HCT116 (cell line): ENCODE results near the gene CRACDL. TPM values are rescaled to one million over a fixed set of nuclear protein-coding genes. Genes with fewer than 3 reads are reported as not detected.

Source experiments
- ATAC-seq: fragments of 200-7000 bp; cut with Tn5 transposase; 2 replicates; pipeline ENCODE4 v1.9.1; 2020; ENCODE audit warnings: mild to moderate bottlenecking, moderate library complexity
- BruUV-seq: library from RNA; stranded (reverse); fragments of 400-500 nt; replicated peaks from 2 replicates; lab custom pipeline; 2021; lab: Mats Ljungman, UMichigan
- CTCF ChIA-PET: fragments of 300-600 bp; sonication (Branson Sonifier 250); formaldehyde crosslinking; loops from one replicate; lab custom pipeline; 2021; ENCODE audit warnings: antibody characterized with exemption; lab: Charles Lee
- POLR2A ChIA-PET: fragments of 300-600, 350-600 bp; sonication (Branson Sonifier 250); formaldehyde crosslinking; loops from one replicate; lab custom pipeline; 2021; ENCODE audit warnings: antibody characterized with exemption; lab: Charles Lee
- RAD21 ChIA-PET, 2 experiments: fragments of 300-600 bp; sonication (Branson Sonifier 250); formaldehyde crosslinking; loops; one replicate each; lab custom pipeline; 2023; ENCODE audit warnings: low total read pairs in 2 of 2; ENCODE audit not compliant: uncharacterized antibody in 2 of 2, unreplicated experiment in 2 of 2, low non-redundant PET in 1 of 2; lab: Charles Lee
- DNase-seq: peaks from one replicate; pipeline ENCODE4 v3.0.0-alpha.2; 2010; ENCODE audit warnings: low read depth, low spot score
- H2AFZ ChIP-seq: fragments of 200-600 bp; shearing (Covaris generic), sonication (generic); 2 replicates; pipeline ENCODE4 v1.6.1; 2017; ENCODE audit warnings: low read depth, mixed run types, mixed read lengths, antibody characterized with exemption, low read length; ENCODE audit not compliant: poor library complexity, severe bottlenecking
- H3K27ac ChIP-seq: 2 replicates; pipeline ENCODE4 v1.5.1; 2012; ENCODE audit warnings: low read depth, low read length
- H3K27me3 ChIP-seq: fragments of 200-600 bp; sonication (generic); 2 replicates; pipeline ENCODE4 v1.6.1; 2016; ENCODE audit warnings: mixed run types, low read length, mixed read lengths; ENCODE audit not compliant: insufficient read depth
- H3K36me3 ChIP-seq, 2 experiments: fragments of 200-500 bp in 1 of 2; fragments of 200-600 bp in 1 of 2; sonication (Bioruptor generic) in 1 of 2; sonication (generic) in 1 of 2; 2 replicates each; pipeline versions ENCODE4 v1.5.1 to v1.6.1; 2014 to 2016; ENCODE audit warnings: low read length in 2 of 2, inconsistent platforms in 1 of 2, mixed read lengths in 1 of 2, mixed run types in 1 of 2; ENCODE audit not compliant: insufficient read depth in 2 of 2, control insufficient read depth in 1 of 2
- H3K4me1 ChIP-seq, 2 experiments: fragments of 200-600 bp in 1 of 2; sonication (generic) in 1 of 2; 2 replicates each; pipeline versions ENCODE4 v1.5.1 to v1.6.1; 2012 to 2017; ENCODE audit warnings: low read length in 2 of 2, inconsistent platforms in 1 of 2, mild to moderate bottlenecking in 1 of 2, mixed read lengths in 1 of 2, mixed run types in 1 of 2, moderate library complexity in 1 of 2; ENCODE audit not compliant: insufficient read depth in 2 of 2, control insufficient read depth in 1 of 2
- H3K4me2 ChIP-seq: fragments of 200-600 bp; sonication (generic); 2 replicates; pipeline ENCODE4 v1.6.1; 2017; ENCODE audit warnings: mixed run types, low read length, mixed read lengths
- H3K4me3 ChIP-seq, 2 experiments: fragments of 200-600 bp in 1 of 2; sonication (generic) in 1 of 2; replicated peaks in 1 of 2; 2 replicates each; pipeline ENCODE4 v1.5.1; 2011 to 2016; ENCODE audit warnings: low read length in 2 of 2, control low read depth in 1 of 2, low read depth in 1 of 2, mild to moderate bottlenecking in 1 of 2, mixed read lengths in 1 of 2, mixed run types in 1 of 2
- H3K79me2 ChIP-seq: fragments of 200-600 bp; sonication (generic); 2 replicates; pipeline ENCODE4 v1.6.1; 2017; ENCODE audit warnings: mild to moderate bottlenecking, mixed run types, low read length, moderate library complexity, mixed read lengths; ENCODE audit not compliant: insufficient read depth
- H3K9ac ChIP-seq: fragments of 200-600 bp; sonication (generic); 2 replicates; pipeline ENCODE4 v1.6.1; 2016; ENCODE audit warnings: low read length, mixed read lengths
- H3K9me2 ChIP-seq: fragments of 200-600 bp; sonication (generic), shearing (Covaris generic); 2 replicates; pipeline ENCODE4 v1.6.1; 2017; ENCODE audit warnings: mixed run types, mild to moderate bottlenecking, moderate library complexity; ENCODE audit not compliant: insufficient read depth
- H3K9me3 ChIP-seq, 2 experiments: fragments of 200-500 bp in 1 of 2; fragments of 200-600 bp in 1 of 2; sonication (Bioruptor generic) in 1 of 2; sonication (generic) in 1 of 2; 2 replicates each; pipeline ENCODE4 v1.6.1; 2014 to 2017; ENCODE audit warnings: low read length in 2 of 2, mixed read lengths in 2 of 2, inconsistent platforms in 1 of 2, low read depth in 1 of 2, mild to moderate bottlenecking in 1 of 2, mixed run types in 1 of 2, moderate library complexity in 1 of 2; ENCODE audit not compliant: control insufficient read depth in 1 of 2, insufficient read depth in 1 of 2
- H4K20me1 ChIP-seq: fragments of 200-600 bp; sonication (generic), shearing (Covaris generic); 2 replicates; pipeline ENCODE4 v1.6.1; 2017; ENCODE audit warnings: mixed run types, mild to moderate bottlenecking, moderate library complexity; ENCODE audit not compliant: insufficient read depth
- CTCF ChIP-seq, 3 experiments: fragments of 200-600 bp in 1 of 3; sonication (generic) in 1 of 3; IDR thresholded peaks in 2 of 3; conservative IDR thresholded peaks in 1 of 3; 2 replicates each; pipeline ENCODE4 v1.5.1; 2012 to 2017; ENCODE audit warnings: low read depth in 2 of 3, low read length in 2 of 3, antibody characterized with exemption in 1 of 3, borderline replicate concordance in 1 of 3, control low read depth in 1 of 3, mild to moderate bottlenecking in 1 of 3, mixed read lengths in 1 of 3, mixed run types in 1 of 3, moderate library complexity in 1 of 3; ENCODE audit not compliant: insufficient read depth in 1 of 3
- ELF1 ChIP-seq: IDR thresholded peaks from 2 replicates; pipeline ENCODE4 v1.6.1; 2012; ENCODE audit warnings: low read depth, borderline replicate concordance
- FOSL1 ChIP-seq: IDR thresholded peaks from 2 replicates; pipeline ENCODE4 v1.6.1; 2012; ENCODE audit warnings: low read depth
- JUND ChIP-seq: IDR thresholded peaks from 2 replicates; pipeline ENCODE4 v1.6.1; 2012
- MAX ChIP-seq: IDR thresholded peaks from 2 replicates; pipeline ENCODE4 v1.6.1; 2012
- SIN3A ChIP-seq: IDR thresholded peaks from 2 replicates; pipeline ENCODE4 v1.6.1; 2012; ENCODE audit warnings: low read depth
- SRF ChIP-seq: IDR thresholded peaks from 2 replicates; pipeline ENCODE4 v1.6.1; 2012; ENCODE audit warnings: low read depth
- TCF7L2 ChIP-seq: IDR thresholded peaks from 2 replicates; pipeline ENCODE4 v1.7.0; 2011; ENCODE audit warnings: borderline replicate concordance, inconsistent platforms; ENCODE audit not compliant: insufficient read depth, insufficient read length; ENCODE audit errors: extremely low read depth
- ZBTB33 ChIP-seq: IDR thresholded peaks from 2 replicates; pipeline ENCODE4 v1.6.1; 2011; ENCODE audit warnings: mild to moderate bottlenecking, low read length, moderate library complexity; ENCODE audit not compliant: insufficient replicate concordance; ENCODE audit errors: extremely low read depth
- ZNF274 ChIP-seq: fragments of 200-500 bp; sonication (Bioruptor generic); IDR thresholded peaks from 2 replicates; pipeline ENCODE4 v1.6.1; 2014; ENCODE audit warnings: mild to moderate bottlenecking, low read depth, low read length, inconsistent platforms
- intact Hi-C: fragments of 100-400 bp; cut with micrococcal nuclease; formaldehyde crosslinking; loops from 2 replicates; pipeline ENCODE4 v1.10.0; 2022
- total RNA-seq: library from RNA; stranded (reverse); gene quantifications from one replicate; pipeline ENCODE4 v1.2.1, GENCODE V29; 2021; ENCODE audit not compliant: unreplicated experiment

The CRACDL gene
- total RNA-seq, 1 experiment from 2014 or later = 1.1 TPM

- RAD21 ChIA-PET = no interaction called here
These were observed 36.6 kb upstream of the CRACDL start for GRCh38 chr2:98972582-98973167.

More at GRCh38 chr2:98972582-98973167, 36.6 kb upstream of the CRACDL start:
- Histone ChIP-seq H3K9me2 (no peaks in the 10 kb centered on the region), H3K79me2 (no peaks in the 10 kb centered on the region), H3K9ac (no peak overlapping the region), H3K36me3 (no peaks in the 10 kb centered on the region), H3K27ac (no peak overlapping the region), H3K27me3 (no peaks in the 10 kb centered on the region), H3K9me3 (peaks cover 0 to 11% of the 10 kb centered on the region in 2 experiments; a peak in 1 of 4 replicates), H2AFZ (no peak overlapping the region), H4K20me1 (no peaks in the 10 kb centered on the region), H3K4me1 (no peaks in the 10 kb centered on the region), H3K4me2 (no peak overlapping the region), H3K4me3 (no peak overlapping the region)
- no peak for TF ChIP-seq FOSL1
- no peak for TF ChIP-seq CTCF (IDR thresholded peaks at IDR 0.05 in 2 of 3, conservative IDR thresholded peaks at IDR 0.05 in 1 of 3; ENCODE audit: borderline replicate concordance in 1 of 3, insufficient read depth in 1 of 3, low read depth in 2 of 3, low read length in 2 of 3)
- TF ChIP-seq MAX = no peak
- TF ChIP-seq JUND = no peak
- TF ChIP-seq SRF = no peak
- no peak for TF ChIP-seq ELF1
- no peak for TF ChIP-seq ZNF274
- no peak for TF ChIP-seq TCF7L2
- TF ChIP-seq ZBTB33 = no peak
- TF ChIP-seq SIN3A = no peak
- CTCF ChIA-PET = no interaction called here
- no TSS peak for BruUV-seq
- DNase-seq = no peak
- intact Hi-C loops = no loop called here
- POLR2A ChIA-PET = no interaction called here
- ATAC-seq = no peak
